PC-9 (cell line): ENCODE data around the gene EEIG2.
"Not testable (repeated sequence)": the region's sequence is repeated elsewhere in the genome, so short reads cannot be mapped to it uniquely, and the experiment has no call there.

ENCODE experiments used
- EZH2 ChIP-seq: fragments of 200-600 bp; sonication (generic); IDR thresholded peaks from 2 replicates; pipeline ENCODE4 v1.8.0; 2017; ENCODE audit warnings: antibody characterized with exemption, low read depth
- TF ChIP-seq, protein P1 (sequence below): fragments of 200-600 bp; sonication (generic); conservative IDR thresholded peaks from 2 replicates; pipeline ENCODE4 v1.6.1; 2017; ENCODE audit warnings: mixed run types, antibody characterized with exemption, mild to moderate bottlenecking, moderate library complexity

DNA sequence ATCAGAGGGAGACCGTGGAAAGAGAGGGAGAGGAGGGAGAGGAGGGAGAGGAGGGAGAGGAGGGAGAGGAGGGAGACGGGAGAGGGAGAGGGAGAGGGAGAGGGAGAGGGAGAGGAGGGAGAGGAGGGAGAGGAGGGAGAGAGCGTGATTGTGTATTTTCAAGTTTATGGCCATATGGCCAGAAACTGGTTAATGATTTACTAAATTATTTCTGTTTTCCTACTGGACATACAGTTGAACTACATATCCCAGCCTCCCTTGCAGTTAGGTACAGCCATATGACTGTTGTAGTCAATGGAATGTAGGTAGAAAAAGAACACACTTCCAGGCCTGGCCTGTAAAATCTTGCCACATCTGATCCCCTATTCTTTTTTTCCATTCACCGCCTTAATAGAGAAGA is 23.1 kb upstream of the EEIG2 start:
- TF ChIP-seq, protein P1, sequence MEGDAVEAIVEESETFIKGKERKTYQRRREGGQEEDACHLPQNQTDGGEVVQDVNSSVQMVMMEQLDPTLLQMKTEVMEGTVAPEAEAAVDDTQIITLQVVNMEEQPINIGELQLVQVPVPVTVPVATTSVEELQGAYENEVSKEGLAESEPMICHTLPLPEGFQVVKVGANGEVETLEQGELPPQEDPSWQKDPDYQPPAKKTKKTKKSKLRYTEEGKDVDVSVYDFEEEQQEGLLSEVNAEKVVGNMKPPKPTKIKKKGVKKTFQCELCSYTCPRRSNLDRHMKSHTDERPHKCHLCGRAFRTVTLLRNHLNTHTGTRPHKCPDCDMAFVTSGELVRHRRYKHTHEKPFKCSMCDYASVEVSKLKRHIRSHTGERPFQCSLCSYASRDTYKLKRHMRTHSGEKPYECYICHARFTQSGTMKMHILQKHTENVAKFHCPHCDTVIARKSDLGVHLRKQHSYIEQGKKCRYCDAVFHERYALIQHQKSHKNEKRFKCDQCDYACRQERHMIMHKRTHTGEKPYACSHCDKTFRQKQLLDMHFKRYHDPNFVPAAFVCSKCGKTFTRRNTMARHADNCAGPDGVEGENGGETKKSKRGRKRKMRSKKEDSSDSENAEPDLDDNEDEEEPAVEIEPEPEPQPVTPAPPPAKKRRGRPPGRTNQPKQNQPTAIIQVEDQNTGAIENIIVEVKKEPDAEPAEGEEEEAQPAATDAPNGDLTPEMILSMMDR: not testable (repeated sequence)
- TF ChIP-seq EZH2: not testable (repeated sequence)
